ENCODE results near the gene LIPF.

GRCh38 chr10:88721392-88721791, 57.1 kb downstream of the LIPF start:
- TF ChIP-seq ZNF384 (IDR thresholded peaks at IDR 0.05) (no peak), ARNT (IDR thresholded peaks at IDR 0.05) (no peak), FOXM1 (IDR thresholded peaks at IDR 0.05; ENCODE audit: borderline replicate concordance) (no peak), SP1 (IDR thresholded peaks at IDR 0.05) (no peak), TARDBP (IDR thresholded peaks at IDR 0.05) (no peak), SUZ12 (IDR thresholded peaks at IDR 0.05) (no peak), PKNOX1 (IDR thresholded peaks at IDR 0.05) (no peak), BHLHE40 (IDR thresholded peaks at IDR 0.05; ENCODE audit: borderline replicate concordance) (no peak), ELF4 (IDR thresholded peaks at IDR 0.05) (no peak), FOXK2 (IDR thresholded peaks at IDR 0.05) (no peak), HDGF (IDR thresholded peaks at IDR 0.05; ENCODE audit: borderline replicate concordance) (no peak)
